Aorta (tissue), 5 donors: ENCODE results near the gene SACM1L. TPM values are rescaled to one million over a fixed set of nuclear protein-coding genes. Genes with fewer than 3 reads are reported as not detected.

Experiments used
- ATAC-seq: fragments of 200-7000 bp; cut with Tn5 transposase; one replicate; pipeline ENCODE4 v1.9.1; 2022; ENCODE audit warnings: moderate library complexity; ENCODE audit not compliant: low FRiP score
- DNase-seq, 2 donors: peaks; one replicate each; pipeline ENCODE4 v3.0.0-alpha.2; 2020
- H3K27ac ChIP-seq, 2 donors: one replicate each; pipeline ENCODE4 v1.5.1; 2013; ENCODE audit warnings: low read length in 2 of 2, mild to moderate bottlenecking in 2 of 2, moderate library complexity in 2 of 2, control low read depth in 1 of 2, inconsistent platforms in 1 of 2, low read depth in 1 of 2
- H3K27me3 ChIP-seq, 2 donors: one replicate each; pipeline ENCODE4 v1.6.1; 2013; ENCODE audit warnings: control low read depth in 1 of 2, low read length in 1 of 2, mild to moderate bottlenecking in 1 of 2, moderate library complexity in 1 of 2; ENCODE audit not compliant: insufficient read depth in 2 of 2, control insufficient read depth in 1 of 2
- H3K36me3 ChIP-seq, 2 donors: one replicate each; pipeline ENCODE4 v1.6.1; 2013; ENCODE audit warnings: control low read depth in 1 of 2, low read length in 1 of 2, mild to moderate bottlenecking in 1 of 2; ENCODE audit not compliant: insufficient read depth in 2 of 2, control insufficient read depth in 1 of 2
- H3K4me1 ChIP-seq, 2 donors: one replicate each; pipeline ENCODE4 v1.6.1; 2013; ENCODE audit warnings: low read length in 2 of 2, control low read depth in 1 of 2, mild to moderate bottlenecking in 1 of 2, moderate library complexity in 1 of 2; ENCODE audit not compliant: insufficient read depth in 2 of 2, control insufficient read depth in 1 of 2
- H3K4me3 ChIP-seq, 2 donors: one replicate each; pipeline ENCODE4 v1.5.1; 2013; ENCODE audit warnings: low read length in 2 of 2, control low read depth in 1 of 2, mild to moderate bottlenecking in 1 of 2
- H3K9me3 ChIP-seq: one replicate; pipeline ENCODE4 v1.6.1; 2013; ENCODE audit warnings: mild to moderate bottlenecking, low read length; ENCODE audit not compliant: control insufficient read depth
- WGBS, 2 donors: extraction: QIAGEN DNeasy Blood & Tissue Kit; methylation state at CpG; one replicate each; pipeline ENCODE4 v1.1.7; 2013; 5-methylcytosine and 5-hydroxymethylcytosine counted together
- intact Hi-C, 2 donors: fragments of 100-400 bp; cut with DNase I; formaldehyde crosslinking; loops; one replicate each; pipeline versions ENCODE4 v1.14.2 to v1.15.0; 2022
- polyA plus RNA-seq, 2 donors: library from polyadenylated mRNA; stranded (reverse); fragments of 200-250 nt; gene quantifications; one replicate each; pipeline ENCODE4 v1.2.3, GENCODE V29; 2013
- total RNA-seq, 2 donors: library from RNA; stranded (reverse); fragmentation: NEBNext Ultra II Directional; extraction: Animal tissue kit (Norgen Biotek cat#: 25700); gene quantifications; one replicate each; pipeline ENCODE4 v1.2.1, GENCODE V29; 2021
- donor health status: healthy with polysubstance abuse.
- donor health status: Bipolar disorder and iron deficiency.
- donor health status: DM: no; HTN: no; CAD: no.
- donor health status: DM: no; HTN: no; CAD: no.
- donor health status: DM: yes; HTN: yes; CAD: no.

Gene SACM1L
- total and polyA plus RNA-seq, 4 donors: 16.4 to 52.3 (median 35.2) TPM

- H3K9me3 ChIP-seq: no peaks in the 10 kb centered on the region
- intact Hi-C loops: loop anchor here in 1 of 2 donors (10.0 kb wide), 1 partner anchor 133 kb away; no protein-coding TSS in a partner anchor
- H3K4me3 ChIP-seq: no peak overlapping the region
- no peaks in the 10 kb centered on the region for H3K27me3 ChIP-seq
- H3K27ac ChIP-seq: no peak overlapping the region
- no peaks in the 10 kb centered on the region for H3K36me3 ChIP-seq
- ATAC-seq (no peak), DNase-seq (no peak)
- no peaks in the 10 kb centered on the region for H3K4me1 ChIP-seq
- WGBS, 2 donors: 92% methylated on average over 5 of the region's 5 CpGs
These were observed 82.6 kb downstream of the SACM1L start for GRCh38 chr3:45771831-45772230.

DNA sequence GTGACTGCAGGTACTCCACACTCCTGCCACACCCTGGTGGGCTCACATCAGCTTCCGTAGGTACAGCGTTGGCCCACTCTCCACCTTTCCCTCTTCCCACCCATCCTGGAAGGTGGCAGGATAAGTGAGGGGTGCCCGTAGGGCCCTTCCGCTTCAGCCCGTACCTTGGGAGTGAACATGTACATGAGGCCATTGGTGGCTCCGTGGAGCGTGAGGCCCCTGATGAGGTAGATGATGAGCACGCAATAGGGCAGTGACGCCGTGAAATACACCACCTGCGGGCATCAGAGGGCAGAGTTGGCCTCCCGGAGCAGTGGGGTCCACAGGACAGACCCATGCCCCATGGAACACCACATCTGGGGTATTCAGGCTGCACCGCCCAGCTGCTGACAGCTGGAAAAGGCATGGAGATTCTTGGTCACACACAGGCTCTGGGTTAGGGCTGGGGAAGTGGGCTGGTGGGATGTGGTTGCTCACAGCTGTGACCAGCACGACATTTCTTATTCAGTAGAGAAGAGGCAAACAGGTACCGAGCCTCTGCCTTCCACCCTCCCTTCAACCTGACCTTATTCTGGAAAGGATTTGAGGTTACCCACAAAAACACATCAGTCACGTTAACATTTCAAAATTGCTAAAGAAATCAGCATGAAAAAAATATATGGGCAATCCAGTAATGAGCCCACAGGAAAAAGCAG lies 83.3 kb downstream of the SACM1L start:
- no peak overlapping the region for H3K4me3 ChIP-seq
- H3K27ac ChIP-seq: no peak overlapping the region
- H3K36me3 ChIP-seq: no peaks in the 10 kb centered on the region
- DNase-seq (no peak), ATAC-seq (no peak)
- intact Hi-C loops: loop anchor here in 1 of 2 donors (10.0 kb wide), 1 partner anchor 132 kb away; no protein-coding TSS in a partner anchor
- 89 to 90% methylated on average over 16 of the region's 16 CpGs for WGBS, 2 donors
- H3K4me1 ChIP-seq: no peaks in the 10 kb centered on the region
- no peaks in the 10 kb centered on the region for H3K27me3 ChIP-seq
- H3K9me3 ChIP-seq: no peaks in the 10 kb centered on the region

DNA sequence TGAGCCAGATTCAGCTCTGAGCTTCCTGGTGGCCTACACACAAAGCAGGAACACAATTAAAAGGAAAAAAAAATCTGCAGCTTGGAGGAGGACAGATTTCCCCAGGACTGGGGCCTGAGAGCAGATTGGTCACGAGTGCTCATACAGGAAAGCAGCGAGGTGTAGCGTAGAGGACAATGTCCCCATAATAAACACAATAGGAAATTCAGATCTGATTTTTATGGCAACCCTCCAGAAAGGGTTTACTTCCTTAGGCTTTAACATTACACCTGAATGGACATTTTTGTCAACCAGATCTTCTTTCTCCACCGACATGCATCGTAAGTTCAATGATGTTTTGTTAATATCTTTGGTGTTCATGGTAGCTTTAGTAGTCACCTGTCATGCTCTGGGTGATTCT lies 83.9 kb downstream of the SACM1L start:
- Histone ChIP-seq H3K27me3 (no peaks in the 10 kb centered on the region), H3K9me3 (no peaks in the 10 kb centered on the region), H3K36me3 (no peaks in the 10 kb centered on the region), H3K27ac (no peak overlapping the region), H3K4me1 (no peaks in the 10 kb centered on the region), H3K4me3 (no peak overlapping the region)
- no peak for DNase-seq
- 91 to 95% methylated on average over 5 of the region's 5 CpGs for WGBS, 2 donors
- no peak for ATAC-seq
- intact Hi-C loops: loop anchor here in 1 of 2 donors (10.0 kb wide), 1 partner anchor 132 kb away; no protein-coding TSS in a partner anchor

DNA sequence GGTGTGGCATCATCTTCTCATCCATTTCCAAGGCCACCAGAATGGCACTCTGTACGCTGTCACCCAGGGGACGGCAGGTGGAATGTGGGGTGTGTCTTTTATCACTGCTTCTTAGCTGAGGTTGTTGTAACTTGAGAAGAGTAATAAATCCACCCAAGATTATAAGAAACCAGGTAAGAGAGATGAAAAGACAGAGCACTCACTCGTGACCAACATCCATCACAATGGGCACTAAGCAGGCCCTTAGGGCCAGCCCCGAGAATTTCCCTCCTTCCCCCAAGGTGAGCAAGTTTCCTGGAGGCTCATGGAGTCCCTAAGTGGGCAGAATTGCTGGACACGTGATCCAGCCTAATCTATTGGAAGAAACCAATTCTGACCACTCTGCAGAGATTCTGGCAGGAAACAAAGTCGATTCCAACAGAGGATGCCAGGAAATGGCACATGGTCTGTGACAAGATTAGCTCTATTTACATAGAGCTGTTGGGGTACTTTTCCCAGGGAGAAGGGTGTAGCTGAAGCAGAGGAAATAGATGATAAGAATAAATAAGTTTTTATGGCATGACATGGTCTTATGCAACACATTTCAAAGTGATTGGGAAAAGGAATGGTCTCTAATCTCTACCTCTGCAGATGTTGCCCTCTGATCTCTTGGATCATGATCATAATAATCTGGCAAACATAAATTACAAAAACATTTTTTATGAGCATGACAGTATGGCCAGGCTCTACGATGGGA lies 84.7 kb downstream of the SACM1L start:
- ATAC-seq (no peak), DNase-seq (no peak)
- intact Hi-C loops: loop anchor here in 1 of 2 donors (10.0 kb wide), 1 partner anchor 131 kb away; no protein-coding TSS in a partner anchor

DNA sequence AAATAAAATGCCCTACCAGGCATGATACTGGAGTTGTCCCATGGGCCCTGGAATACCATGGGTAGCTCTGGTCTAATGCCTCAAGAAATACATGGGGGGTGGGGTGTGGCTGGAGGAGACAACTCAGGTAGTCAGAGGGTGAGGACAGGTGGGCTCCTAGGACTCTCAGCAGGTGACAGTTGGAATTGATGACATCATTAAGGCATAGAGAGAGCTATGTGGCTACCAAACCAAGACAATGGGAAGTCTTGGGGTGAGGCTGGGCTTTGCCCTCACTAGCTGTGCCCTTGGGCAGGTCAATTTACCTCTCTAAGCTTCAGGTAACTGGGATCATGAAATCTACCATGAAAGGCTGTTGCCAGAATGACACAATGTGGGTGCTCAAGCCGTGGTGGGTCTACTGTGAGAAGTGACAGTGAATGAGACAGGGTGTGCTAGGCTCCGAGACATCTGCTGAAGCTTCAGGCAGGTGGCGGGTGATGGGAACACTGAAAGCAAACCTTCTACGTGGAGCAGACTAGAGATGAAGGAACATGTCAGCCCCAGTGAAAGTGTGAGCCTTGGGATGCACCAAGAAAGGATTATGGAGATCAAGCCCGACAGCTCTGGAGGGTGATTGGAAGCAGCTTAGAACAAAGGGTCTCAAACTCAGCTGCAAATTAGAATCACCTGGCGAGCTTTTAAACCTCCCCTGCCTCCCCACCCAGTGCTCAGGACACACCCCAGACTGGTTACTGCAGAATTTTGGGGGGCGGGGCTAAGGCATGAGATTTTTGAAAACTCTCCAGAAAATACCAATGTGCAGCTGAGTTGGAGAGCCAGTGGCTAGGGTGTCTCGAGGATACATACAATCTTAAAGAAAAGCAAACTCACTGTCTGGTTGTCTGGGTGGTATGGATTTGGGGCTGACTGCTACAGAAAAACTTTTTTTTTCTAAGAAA lies 85.7 kb downstream of the SACM1L start:
- Histone ChIP-seq H3K27ac (no peak overlapping the region), H3K27me3 (no peaks in the 10 kb centered on the region), H3K4me1 (no peaks in the 10 kb centered on the region), H3K9me3 (no peaks in the 10 kb centered on the region), H3K36me3 (no peaks in the 10 kb centered on the region), H3K4me3 (no peak overlapping the region)
- ATAC-seq: no peak
- DNase-seq: no peak
- intact Hi-C loops: loop anchor here in 1 of 2 donors (10.0 kb wide), 1 partner anchor 130 kb away; no protein-coding TSS in a partner anchor
- WGBS, 2 donors: 71 to 72% methylated on average over 8 of the region's 8 CpGs

More for the DNA sequence above, 84.7 kb downstream of the SACM1L start:
- H3K27me3 ChIP-seq: no peaks in the 10 kb centered on the region
- no peaks in the 10 kb centered on the region for H3K36me3 ChIP-seq
- 54 to 58% methylated on average over 7 of the region's 7 CpGs for whole genome bisulfite sequencing, 2 donors
- H3K4me3 ChIP-seq: no peak overlapping the region
- H3K9me3 ChIP-seq: no peaks in the 10 kb centered on the region
- no peak overlapping the region for H3K27ac ChIP-seq
- H3K4me1 ChIP-seq: no peaks in the 10 kb centered on the region

DNA sequence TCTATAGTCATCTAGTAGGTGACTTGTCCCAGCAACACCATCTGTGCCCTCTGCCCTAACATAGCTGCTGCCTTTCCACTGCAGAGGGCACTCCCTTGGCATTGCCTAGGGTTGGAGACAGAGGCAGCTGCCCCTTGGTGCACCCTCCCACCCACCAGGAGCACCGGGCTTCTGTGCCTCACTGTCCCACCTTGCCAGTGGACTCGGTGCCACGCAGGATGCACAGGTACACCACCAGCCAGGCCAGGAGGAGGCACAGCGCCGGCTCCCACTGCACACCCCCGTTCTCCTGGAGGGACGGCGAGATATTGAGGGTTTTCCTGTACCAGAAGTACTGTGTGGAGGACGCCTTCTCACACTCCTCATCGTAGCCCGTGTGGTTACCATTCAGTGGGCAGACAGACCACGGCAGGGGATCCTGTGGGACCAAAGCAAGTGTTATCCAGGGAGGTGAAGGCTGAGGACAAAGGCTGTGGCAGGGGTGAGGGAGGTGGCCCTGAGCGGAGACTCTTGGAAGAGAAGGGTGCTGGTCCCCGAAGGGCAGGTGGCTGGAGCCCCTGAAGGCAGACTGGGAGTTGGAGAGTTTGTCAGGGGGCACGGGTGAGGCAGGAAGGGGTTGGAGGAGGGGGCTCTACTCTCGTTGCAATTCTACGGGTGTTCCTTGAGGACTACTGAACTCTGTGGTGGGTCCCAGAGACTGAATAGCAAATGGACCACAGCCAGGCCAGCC lies 86.5 kb downstream of the SACM1L start:
- DNase-seq (no peak), ATAC-seq (no peak)
- H3K27ac ChIP-seq: no peak overlapping the region
- no peaks in the 10 kb centered on the region for H3K27me3 ChIP-seq
- intact Hi-C loops: loop anchor here in 1 of 2 donors (10.0 kb wide), 1 partner anchor 129 kb away; no protein-coding TSS in a partner anchor
- H3K4me3 ChIP-seq: no peak overlapping the region
- H3K36me3 ChIP-seq: no peaks in the 10 kb centered on the region
- 89 to 91% methylated on average over 16 to 17 of the region's 17 CpGs for WGBS, 2 donors
- no peaks in the 10 kb centered on the region for H3K4me1 ChIP-seq
- no peaks in the 10 kb centered on the region for H3K9me3 ChIP-seq

DNA sequence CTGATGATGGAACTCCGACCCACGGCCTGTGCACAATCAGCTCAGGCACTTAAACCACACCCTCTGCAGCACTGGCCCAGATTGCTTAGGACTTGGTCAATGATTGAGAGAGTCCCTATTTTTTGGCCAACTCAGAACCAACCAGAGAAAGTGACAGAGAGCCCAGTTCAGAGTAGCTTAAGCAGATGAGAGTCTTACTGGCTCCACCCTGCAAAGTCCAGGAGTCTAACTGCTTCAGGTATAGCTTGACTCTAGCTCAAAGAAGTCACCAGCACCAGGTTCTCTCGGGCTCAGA lies 87.1 kb downstream of the SACM1L start:
- no peak for ATAC-seq
- intact Hi-C loops: loop anchor here in 1 of 2 donors (10.0 kb wide), 1 partner anchor 129 kb away; no protein-coding TSS in a partner anchor
- Histone ChIP-seq H3K27me3 (no peaks in the 10 kb centered on the region), H3K4me1 (no peaks in the 10 kb centered on the region), H3K36me3 (no peaks in the 10 kb centered on the region), H3K4me3 (no peak overlapping the region), H3K9me3 (no peaks in the 10 kb centered on the region), H3K27ac (no peak overlapping the region)
- DNase-seq: no peak
- WGBS, 2 donors: 61 to 69% methylated on average over 3 of the region's 3 CpGs

DNA sequence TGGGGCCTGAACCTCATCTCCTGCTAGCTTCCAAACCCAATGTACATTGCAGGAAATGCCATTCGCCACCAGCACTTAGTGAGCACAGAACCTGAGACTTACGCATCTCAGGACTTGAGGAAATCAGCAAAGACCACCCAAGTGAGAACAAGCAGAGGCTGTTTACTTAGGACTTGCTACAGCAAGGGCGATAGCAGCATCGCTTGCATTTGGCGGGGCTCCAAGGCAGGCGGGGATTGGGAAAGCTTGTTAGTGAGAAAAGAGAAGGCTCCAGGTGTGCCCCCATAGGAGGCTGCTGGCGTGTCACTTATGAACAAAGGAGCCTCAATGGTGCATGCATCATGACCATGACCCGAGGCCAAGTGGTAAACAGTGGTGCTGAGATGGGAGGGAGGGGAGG lies 87.4 kb downstream of the SACM1L start:
- 51 to 53% methylated on average over 8 of the region's 8 CpGs for WGBS, 2 donors
- no peak overlapping the region for H3K4me3 ChIP-seq
- ATAC-seq: no peak
- no peaks in the 10 kb centered on the region for H3K27me3 ChIP-seq
- no peaks in the 10 kb centered on the region for H3K36me3 ChIP-seq
- H3K27ac ChIP-seq: no peak overlapping the region
- intact Hi-C loops: loop anchor here in 1 of 2 donors (10.0 kb wide), 1 partner anchor 128 kb away; no protein-coding TSS in a partner anchor
- DNase-seq: no peak
- no peaks in the 10 kb centered on the region for H3K9me3 ChIP-seq
- H3K4me1 ChIP-seq: no peaks in the 10 kb centered on the region
